Neutrophil (primary cell): ENCODE measurements around the gene DDI1.

ENCODE experiments used
- H3K27ac ChIP-seq: fragments of 200-600 bp; sonication (generic); 2 replicates; pipeline ENCODE4 v1.5.1; 2016; ENCODE audit warnings: mild to moderate bottlenecking, moderate library complexity
- H3K27me3 ChIP-seq: fragments of 200-600 bp; sonication (generic); 2 replicates; pipeline ENCODE4 v1.6.0; 2016; ENCODE audit warnings: mild to moderate bottlenecking
- H3K36me3 ChIP-seq: fragments of 200-600 bp; sonication (generic); 2 replicates; pipeline ENCODE4 v1.5.1; 2017
- H3K4me1 ChIP-seq, 2 experiments: fragments of 200-600 bp in 1 of 2; sonication (generic) in 1 of 2; 1 replicate in 1 of 2; 2 replicates in 1 of 2; pipeline versions ENCODE4 v1.5.1 to v1.6.1; 2013 to 2016; ENCODE audit warnings: low read depth in 1 of 2, low read length in 1 of 2, mild to moderate bottlenecking in 1 of 2, moderate library complexity in 1 of 2; ENCODE audit not compliant: control insufficient read depth in 1 of 2, insufficient read depth in 1 of 2
- H3K4me3 ChIP-seq, 2 experiments: fragments of 200-600 bp in 1 of 2; sonication (generic) in 1 of 2; 1 replicate in 1 of 2; 2 replicates in 1 of 2; pipeline ENCODE4 v1.5.1; 2013 to 2016; ENCODE audit warnings: low read depth in 1 of 2, low read length in 1 of 2, mild to moderate bottlenecking in 1 of 2, moderate library complexity in 1 of 2
- H3K9me3 ChIP-seq: fragments of 200-600 bp; sonication (generic); 2 replicates; pipeline ENCODE4 v1.5.1; 2016
- TF ChIP-seq, protein P1 (sequence below): fragments of 200-600 bp; sonication (generic); IDR thresholded peaks from 2 replicates; pipeline ENCODE4 v1.5.1; 2016; ENCODE audit warnings: antibody characterized with exemption

The DDI1 gene

DNA sequence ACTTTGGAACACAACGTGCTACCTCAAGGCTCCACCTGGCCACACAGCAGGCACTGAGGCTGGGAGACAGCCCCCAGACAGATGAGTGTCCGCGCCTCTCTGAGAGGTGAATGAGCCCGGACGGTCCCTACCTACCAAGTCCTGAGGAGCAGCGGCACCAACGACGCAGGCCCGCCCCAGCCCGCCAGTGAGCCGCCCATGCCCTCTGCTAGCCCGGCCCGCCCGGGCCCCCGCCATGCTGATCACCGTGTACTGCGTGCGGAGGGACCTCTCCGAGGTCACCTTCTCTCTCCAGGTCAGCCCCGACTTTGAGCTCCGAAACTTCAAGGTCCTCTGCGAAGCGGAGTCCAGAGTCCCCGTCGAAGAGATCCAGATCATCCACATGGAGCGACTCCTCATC, at the start of gene DDI1:
DDI1 (plus strand) TSS at position 53 of the 400 bp plus-strand sequence; CDS start at position 236, 183 bp downstream.
- Histone ChIP-seq H3K4me3 (no peak within 1 kb of the TSS), H3K27me3 (no peaks in the 10 kb centered on the region), H3K27ac (no peak within 1 kb of the TSS), H3K36me3 (no peaks in the 10 kb centered on the region), H3K4me1 (no peaks in the 10 kb centered on the region), H3K9me3 (no peaks in the 10 kb centered on the region)
- TF ChIP-seq, protein P1, sequence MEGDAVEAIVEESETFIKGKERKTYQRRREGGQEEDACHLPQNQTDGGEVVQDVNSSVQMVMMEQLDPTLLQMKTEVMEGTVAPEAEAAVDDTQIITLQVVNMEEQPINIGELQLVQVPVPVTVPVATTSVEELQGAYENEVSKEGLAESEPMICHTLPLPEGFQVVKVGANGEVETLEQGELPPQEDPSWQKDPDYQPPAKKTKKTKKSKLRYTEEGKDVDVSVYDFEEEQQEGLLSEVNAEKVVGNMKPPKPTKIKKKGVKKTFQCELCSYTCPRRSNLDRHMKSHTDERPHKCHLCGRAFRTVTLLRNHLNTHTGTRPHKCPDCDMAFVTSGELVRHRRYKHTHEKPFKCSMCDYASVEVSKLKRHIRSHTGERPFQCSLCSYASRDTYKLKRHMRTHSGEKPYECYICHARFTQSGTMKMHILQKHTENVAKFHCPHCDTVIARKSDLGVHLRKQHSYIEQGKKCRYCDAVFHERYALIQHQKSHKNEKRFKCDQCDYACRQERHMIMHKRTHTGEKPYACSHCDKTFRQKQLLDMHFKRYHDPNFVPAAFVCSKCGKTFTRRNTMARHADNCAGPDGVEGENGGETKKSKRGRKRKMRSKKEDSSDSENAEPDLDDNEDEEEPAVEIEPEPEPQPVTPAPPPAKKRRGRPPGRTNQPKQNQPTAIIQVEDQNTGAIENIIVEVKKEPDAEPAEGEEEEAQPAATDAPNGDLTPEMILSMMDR: no peak

DNA sequence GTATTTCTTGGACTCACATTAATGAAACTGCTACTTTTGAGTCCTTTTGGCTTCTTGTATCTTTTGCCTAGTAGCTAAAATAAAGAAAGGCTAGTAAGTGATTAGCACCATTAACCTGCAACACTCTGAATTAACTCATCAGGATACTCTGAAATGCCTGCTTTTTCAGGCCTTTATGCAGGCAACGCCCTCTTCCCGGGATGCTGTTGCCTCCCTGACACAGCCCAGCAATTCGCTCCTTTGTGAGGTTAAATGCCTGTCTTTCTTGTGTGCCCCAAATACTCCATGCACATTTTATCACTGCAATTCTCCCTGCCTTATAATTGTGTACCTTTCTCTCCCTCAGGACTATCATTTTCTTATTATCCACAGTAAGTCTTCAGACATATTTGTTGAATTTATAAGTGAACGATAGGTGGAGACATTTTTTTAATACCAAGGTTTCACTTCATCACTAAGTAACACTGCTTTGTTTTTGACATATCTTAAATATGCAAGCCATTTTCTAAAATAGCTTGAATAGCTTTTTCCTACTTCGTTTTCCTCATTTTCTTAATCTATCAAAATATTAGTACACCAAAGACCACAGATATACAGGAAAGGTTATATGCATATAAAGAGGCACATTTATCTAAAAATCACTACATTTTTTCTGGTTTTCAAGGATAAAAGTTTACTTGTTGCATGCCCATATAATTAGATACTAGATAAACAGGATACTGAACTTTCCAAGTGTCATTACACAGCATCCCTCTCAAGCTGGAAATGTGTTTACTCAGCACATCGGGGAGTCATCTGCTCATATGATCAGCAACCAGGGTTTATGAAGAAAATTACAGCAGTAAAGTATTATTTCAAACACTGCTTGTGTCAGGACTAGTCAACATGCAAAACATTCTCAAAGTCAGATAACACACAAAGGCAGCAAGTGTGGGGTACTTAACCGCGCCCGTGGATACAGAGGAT, 48.5 kb upstream of the DDI1 start:
- Histone ChIP-seq H3K27ac (no peak overlapping the region), H3K36me3 (no peaks in the 10 kb centered on the region), H3K4me3 (no peak overlapping the region), H3K9me3 (no peaks in the 10 kb centered on the region), H3K4me1 (no peaks in the 10 kb centered on the region), H3K27me3 (no peaks in the 10 kb centered on the region)
- TF ChIP-seq, protein P1: no peak

DNA sequence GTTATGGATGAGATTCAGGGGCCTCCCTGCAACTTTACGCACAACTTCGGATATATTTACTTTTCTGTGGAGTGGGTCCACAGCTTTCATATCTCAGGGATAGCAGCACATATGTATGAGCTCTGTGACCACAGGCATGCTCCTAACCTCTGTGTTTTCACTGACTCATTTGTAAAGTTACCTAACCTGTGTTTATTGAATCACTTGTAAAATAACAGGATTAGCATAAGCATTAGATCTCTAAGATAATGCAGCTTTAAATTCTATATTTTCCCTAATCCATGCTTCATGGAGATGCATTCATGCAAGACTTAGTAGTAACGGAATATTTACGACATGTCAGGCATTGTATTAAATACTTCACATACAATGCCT, 47.9 kb upstream of the DDI1 start:
- Histone ChIP-seq H3K27ac (no peak overlapping the region), H3K4me3 (no peak overlapping the region), H3K4me1 (no peaks in the 10 kb centered on the region), H3K27me3 (no peaks in the 10 kb centered on the region), H3K9me3 (no peaks in the 10 kb centered on the region), H3K36me3 (no peaks in the 10 kb centered on the region)
- TF ChIP-seq, protein P1: no peak

DNA sequence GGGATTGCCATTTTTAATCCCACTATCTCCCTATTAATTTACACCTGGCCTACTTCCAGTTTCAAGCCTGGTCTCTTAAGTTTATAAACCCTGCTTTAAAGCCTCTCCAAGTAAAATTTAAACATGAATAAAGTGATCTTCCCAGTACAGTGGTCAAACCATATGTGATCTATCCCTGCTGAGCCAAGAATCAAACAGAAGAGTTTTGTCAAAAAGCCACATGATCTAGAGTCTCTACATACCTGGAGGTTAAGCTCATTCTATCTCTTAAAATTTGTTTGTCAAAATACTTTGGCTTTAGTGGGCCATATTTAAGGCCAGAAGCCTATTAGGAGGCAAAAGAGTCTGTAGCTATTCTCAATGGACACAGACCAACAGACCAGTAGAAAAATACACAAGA, 42.9 kb upstream of the DDI1 start:
- H3K27ac ChIP-seq: no peak overlapping the region
- H3K4me1 ChIP-seq: no peaks in the 10 kb centered on the region
- H3K9me3 ChIP-seq: no peaks in the 10 kb centered on the region
- no peak overlapping the region for H3K4me3 ChIP-seq
- TF ChIP-seq, protein P1: no peak
- H3K27me3 ChIP-seq: no peaks in the 10 kb centered on the region
- no peaks in the 10 kb centered on the region for H3K36me3 ChIP-seq

DNA sequence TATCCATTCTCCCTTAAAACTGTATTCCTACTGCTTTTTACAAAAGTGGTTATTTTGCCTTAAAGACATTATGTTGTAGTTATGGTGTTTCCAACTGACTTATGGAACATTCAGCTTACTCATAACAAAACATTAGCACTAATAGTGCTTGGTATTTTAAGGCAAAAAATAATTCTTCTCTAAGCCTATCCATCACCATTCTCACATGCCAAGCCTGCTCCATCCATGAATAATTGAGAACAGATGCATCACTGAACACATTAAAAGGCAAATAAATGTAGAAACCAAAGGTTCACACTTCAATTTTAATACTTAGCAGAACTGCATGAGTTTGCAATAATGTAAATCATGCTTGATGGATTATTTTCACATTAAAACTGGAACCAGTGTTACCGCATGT, 42.3 kb upstream of the DDI1 start:
- Histone ChIP-seq H3K4me3 (no peak overlapping the region), H3K27me3 (no peaks in the 10 kb centered on the region), H3K9me3 (no peaks in the 10 kb centered on the region), H3K36me3 (no peaks in the 10 kb centered on the region), H3K27ac (no peak overlapping the region), H3K4me1 (no peaks in the 10 kb centered on the region)
- TF ChIP-seq, protein P1: no peak
